ENCODE results near the gene RND2.

DNA sequence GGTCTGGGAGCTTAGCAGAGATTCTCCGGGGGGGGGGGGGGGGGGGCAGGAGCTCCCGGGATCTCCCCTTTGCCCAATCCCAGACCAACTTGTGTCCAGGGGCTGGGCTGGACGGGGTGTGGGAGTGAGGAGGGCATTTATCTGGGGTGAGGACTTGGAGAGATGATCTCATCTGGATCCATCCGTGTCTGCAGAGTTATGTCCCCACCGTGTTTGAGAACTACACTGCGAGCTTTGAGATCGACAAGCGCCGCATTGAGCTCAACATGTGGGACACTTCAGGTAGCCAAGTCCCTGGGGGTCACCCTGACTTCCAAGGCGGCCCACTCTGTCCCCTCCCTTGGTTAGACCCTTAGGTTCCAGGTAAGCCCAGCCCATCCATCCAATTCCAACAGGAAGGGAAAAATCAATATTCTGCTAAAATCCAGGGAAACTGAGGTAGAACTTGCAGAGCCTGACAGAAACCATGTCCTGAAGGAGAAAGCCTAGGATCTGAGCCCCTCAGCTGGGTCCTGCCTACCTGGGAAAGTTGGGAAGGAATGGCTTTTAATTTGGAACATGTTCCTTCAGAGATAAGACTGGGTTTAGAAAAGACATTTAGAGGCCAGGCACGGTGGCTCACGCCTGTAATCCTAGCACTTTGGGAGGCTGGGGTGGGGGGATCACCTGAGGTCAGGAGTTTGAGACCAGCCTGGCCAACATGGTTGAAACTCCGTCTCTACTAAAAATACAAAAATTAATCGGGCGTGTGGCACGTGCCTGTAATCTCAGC, 921 bp downstream of the RND2 start:
- TF ChIP-seq EZH2 (IDR thresholded peaks at IDR 0.05; ENCODE audit: low read length), result no peak
- TF ChIP-seq, protein P1, sequence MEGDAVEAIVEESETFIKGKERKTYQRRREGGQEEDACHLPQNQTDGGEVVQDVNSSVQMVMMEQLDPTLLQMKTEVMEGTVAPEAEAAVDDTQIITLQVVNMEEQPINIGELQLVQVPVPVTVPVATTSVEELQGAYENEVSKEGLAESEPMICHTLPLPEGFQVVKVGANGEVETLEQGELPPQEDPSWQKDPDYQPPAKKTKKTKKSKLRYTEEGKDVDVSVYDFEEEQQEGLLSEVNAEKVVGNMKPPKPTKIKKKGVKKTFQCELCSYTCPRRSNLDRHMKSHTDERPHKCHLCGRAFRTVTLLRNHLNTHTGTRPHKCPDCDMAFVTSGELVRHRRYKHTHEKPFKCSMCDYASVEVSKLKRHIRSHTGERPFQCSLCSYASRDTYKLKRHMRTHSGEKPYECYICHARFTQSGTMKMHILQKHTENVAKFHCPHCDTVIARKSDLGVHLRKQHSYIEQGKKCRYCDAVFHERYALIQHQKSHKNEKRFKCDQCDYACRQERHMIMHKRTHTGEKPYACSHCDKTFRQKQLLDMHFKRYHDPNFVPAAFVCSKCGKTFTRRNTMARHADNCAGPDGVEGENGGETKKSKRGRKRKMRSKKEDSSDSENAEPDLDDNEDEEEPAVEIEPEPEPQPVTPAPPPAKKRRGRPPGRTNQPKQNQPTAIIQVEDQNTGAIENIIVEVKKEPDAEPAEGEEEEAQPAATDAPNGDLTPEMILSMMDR (optimal IDR thresholded peaks at IDR 0.05 in 1 of 3, IDR thresholded peaks at IDR 0.05 in 1 of 3, conservative IDR thresholded peaks at IDR 0.05 in 1 of 3; ENCODE audit: extremely low read depth in 1 of 3, insufficient read depth in 2 of 3, low read length in 3 of 3), result no peak

Data from keratinocyte (primary cell).